Measurements from ENCODE around the gene FKBP2. TPM values are rescaled to one million over a fixed set of nuclear protein-coding genes. Genes with fewer than 3 reads are reported as not detected.

Gene FKBP2
- total RNA-seq, 4 donors from 2014 or later = 20.2 to 54.7 (median 27.6) TPM

DNA sequence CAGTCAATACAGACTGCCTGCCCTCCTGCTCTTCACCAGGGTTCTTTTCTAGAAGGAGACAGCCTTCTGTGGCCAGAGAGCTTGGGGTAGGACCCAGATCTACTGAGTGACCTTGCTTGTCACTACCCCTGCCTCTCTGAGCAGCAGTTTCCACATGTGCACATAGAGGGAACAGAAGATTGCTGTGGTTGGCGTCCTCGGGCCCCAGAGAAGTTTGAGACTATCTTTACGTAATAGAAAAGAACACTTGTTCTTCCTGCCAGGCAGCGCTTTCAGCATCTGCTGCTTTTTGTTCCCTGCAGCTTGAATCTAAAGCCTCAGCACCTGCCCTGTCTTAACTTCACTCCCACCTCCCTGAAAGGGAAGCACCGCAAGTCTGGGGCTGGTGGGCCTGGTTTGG lies 1.9 kb upstream of the FKBP2 start:
- peak overlapping the region in 3 of 4 donors; percentile 92 to 100 (median 93) for H3K27ac ChIP-seq
- H3K4me3 ChIP-seq = no peak overlapping the region
- no peaks in the 10 kb centered on the region for H3K9me3 ChIP-seq
- peaks cover 27 to 43% of the 10 kb centered on the region in 2 donors for H3K4me1 ChIP-seq
- DNase-seq (no peak), ATAC-seq (no peak)
- peaks cover 0 to 10% of the 10 kb centered on the region in 2 donors for H3K36me3 ChIP-seq
- TF ChIP-seq POLR2A (IDR thresholded peaks at IDR 0.05) = no peak
- TF ChIP-seq, protein P1, sequence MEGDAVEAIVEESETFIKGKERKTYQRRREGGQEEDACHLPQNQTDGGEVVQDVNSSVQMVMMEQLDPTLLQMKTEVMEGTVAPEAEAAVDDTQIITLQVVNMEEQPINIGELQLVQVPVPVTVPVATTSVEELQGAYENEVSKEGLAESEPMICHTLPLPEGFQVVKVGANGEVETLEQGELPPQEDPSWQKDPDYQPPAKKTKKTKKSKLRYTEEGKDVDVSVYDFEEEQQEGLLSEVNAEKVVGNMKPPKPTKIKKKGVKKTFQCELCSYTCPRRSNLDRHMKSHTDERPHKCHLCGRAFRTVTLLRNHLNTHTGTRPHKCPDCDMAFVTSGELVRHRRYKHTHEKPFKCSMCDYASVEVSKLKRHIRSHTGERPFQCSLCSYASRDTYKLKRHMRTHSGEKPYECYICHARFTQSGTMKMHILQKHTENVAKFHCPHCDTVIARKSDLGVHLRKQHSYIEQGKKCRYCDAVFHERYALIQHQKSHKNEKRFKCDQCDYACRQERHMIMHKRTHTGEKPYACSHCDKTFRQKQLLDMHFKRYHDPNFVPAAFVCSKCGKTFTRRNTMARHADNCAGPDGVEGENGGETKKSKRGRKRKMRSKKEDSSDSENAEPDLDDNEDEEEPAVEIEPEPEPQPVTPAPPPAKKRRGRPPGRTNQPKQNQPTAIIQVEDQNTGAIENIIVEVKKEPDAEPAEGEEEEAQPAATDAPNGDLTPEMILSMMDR (IDR thresholded peaks at IDR 0.05 in 4 of 5, conservative IDR thresholded peaks at IDR 0.05 in 1 of 5) = no peak
- in situ Hi-C loops (cut with MboI; ENCODE audit: low sequenced_read_pairs in 4 of 4) = no loop called here
- intact Hi-C loops (cut with DNase I; ENCODE audit: low total_unique reads) = no loop called here
- H3K27me3 ChIP-seq = no peaks in the 10 kb centered on the region

DNA sequence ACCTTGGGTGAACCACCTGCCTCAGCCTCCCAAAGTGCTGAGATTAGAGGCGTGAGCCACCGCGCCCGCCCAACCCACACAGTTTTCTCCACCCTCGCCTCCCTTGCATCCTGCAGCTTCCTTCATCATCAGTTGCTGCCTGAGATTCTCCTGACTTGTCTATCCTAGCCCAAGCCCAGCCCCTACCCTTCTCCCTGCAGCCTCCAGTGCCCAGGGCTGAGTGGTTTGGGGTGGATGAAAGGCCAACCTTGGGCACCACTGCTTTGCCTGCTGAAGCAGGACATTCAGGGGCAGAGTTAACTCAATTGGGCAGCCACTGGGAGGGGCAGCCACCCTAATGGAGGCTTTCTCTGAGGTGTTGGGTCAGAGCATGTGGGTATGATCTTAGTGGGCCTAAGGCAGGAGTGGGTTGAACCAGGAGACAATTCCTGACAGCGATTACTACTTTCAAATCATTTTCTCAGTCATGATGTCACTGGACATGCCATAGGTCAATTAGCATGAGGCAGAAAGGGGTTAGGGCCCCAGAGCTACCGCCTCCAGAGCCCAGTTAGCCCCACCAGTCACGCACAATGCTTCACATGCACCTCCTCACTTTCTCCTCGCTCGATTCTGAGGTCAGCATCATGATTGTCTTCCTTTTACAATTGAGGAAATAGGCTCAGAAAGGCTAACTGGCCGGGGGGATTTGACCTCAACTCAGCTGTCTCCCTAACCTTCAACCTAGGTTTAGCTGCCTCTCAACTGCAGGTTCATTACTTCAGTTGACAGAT lies 1.0 kb upstream of the FKBP2 start:
- H3K27me3 ChIP-seq = no peaks in the 10 kb centered on the region
- in situ Hi-C loops (cut with MboI; ENCODE audit: low sequenced_read_pairs in 4 of 4) = no loop called here
- DNase-seq = no peak
- intact Hi-C loops (cut with DNase I; ENCODE audit: low total_unique reads) = loop anchor here (2.0 to 10.0 kb wide), 2 partner anchors 31 to 635 kb away; partner anchors contain the start of gene EHD1
- no peak for TF ChIP-seq POLR2A (IDR thresholded peaks at IDR 0.05)
- TF ChIP-seq, protein P1 (IDR thresholded peaks at IDR 0.05 in 4 of 5, conservative IDR thresholded peaks at IDR 0.05 in 1 of 5) = no peak
- H3K4me3 ChIP-seq = peak overlapping the region; percentile 85 to 96 (median 86)
- no peaks in the 10 kb centered on the region for H3K9me3 ChIP-seq
- H3K4me1 ChIP-seq = peaks cover 32 to 45% of the 10 kb centered on the region in 2 donors
- ATAC-seq = no peak
- peaks cover 0 to 13% of the 10 kb centered on the region in 2 donors for H3K36me3 ChIP-seq
- H3K27ac ChIP-seq = peak overlapping the region; percentile 92 to 100 (median 96)

DNA sequence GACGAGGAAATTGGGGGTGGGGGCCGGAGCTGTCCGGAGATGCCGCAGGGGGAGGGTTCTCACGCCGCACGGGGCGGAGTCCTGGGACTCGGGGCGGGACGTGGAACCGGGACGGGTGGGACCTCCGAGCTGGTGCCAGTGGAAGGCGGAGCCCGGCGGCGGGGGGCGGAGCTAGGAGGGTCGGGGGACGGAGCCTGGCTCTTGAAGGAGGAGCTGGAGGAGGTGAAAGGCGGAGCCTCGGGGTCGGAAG lies 271 bp downstream of the FKBP2 start:
- in situ Hi-C loops (cut with MboI; ENCODE audit: low sequenced_read_pairs in 4 of 4) (no loop called here), intact Hi-C loops (cut with DNase I; ENCODE audit: low total_unique reads) (loop anchor here (2.0 to 10.0 kb wide), 2 partner anchors 30 to 634 kb away; partner anchors contain the start of gene EHD1)
- Histone ChIP-seq H3K4me1 (peaks cover 33 to 43% of the 10 kb centered on the region in 2 donors), H3K27ac (peak overlapping the region; percentile 92 to 100 (median 96)), H3K36me3 (peaks cover 0 to 13% of the 10 kb centered on the region in 2 donors), H3K4me3 (peak overlapping the region; percentile 85 to 96 (median 86)), H3K27me3 (no peaks in the 10 kb centered on the region), H3K9me3 (no peaks in the 10 kb centered on the region)
- ATAC-seq (peak; percentile 69 to 71), DNase-seq (peak in 1 of 2 donors; percentile 100)
- TF ChIP-seq, protein P1 (IDR thresholded peaks at IDR 0.05 in 4 of 5, conservative IDR thresholded peaks at IDR 0.05 in 1 of 5) = no peak
- TF ChIP-seq POLR2A (IDR thresholded peaks at IDR 0.05) = no peak

DNA sequence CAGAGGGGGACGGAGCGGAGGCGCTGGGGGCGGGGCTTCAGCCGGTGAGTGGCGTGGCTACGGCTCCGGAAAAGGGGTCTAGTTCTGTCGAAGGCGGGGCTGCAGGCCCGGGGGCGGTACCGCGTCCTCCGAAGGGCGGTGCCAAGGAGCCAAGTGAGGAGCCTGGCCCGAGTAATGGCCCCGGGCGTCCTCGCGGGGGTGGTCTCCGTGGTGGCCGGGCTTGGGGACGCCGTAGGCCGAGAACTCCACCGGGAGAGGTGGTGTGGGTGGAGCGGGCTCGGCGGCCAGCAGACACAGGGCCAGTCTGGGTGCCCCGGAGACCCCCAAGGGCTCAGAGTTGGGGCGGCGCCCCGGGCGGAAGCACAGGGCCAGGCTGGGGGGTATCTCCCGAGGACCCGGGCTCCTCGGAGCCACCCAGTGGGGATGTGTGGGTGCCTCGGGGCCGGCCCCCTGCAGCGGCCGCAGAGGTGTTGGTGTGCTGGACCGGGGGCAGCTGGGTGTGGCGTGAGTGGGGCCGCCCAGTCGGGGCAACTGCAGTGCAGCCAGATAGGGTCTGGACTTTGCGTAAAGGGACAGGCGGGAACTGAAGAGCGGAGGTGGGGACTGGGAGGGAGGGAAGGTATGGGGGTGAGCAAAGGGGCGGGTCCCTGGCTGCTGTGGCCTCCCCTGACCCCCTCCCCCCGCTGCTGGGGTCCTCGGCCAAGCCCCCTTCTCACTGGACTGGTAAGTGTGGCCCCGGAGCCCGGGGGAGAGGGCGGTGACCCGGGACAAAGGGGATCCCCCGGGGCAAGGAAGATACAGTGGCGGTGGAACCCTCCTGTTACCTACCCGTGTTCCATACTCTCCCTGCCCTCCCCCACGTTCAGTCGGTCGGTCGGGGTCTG lies 838 bp downstream of the FKBP2 start:
- ATAC-seq = peak in 1 of 2 donors; percentile 3
- no peaks in the 10 kb centered on the region for H3K9me3 ChIP-seq
- H3K27ac ChIP-seq = peak overlapping the region; percentile 92 to 100 (median 96)
- H3K36me3 ChIP-seq = peaks cover 0 to 13% of the 10 kb centered on the region in 2 donors
- peak; percentile 60 to 100 for DNase-seq
- intact Hi-C loops (cut with DNase I; ENCODE audit: low total_unique reads) = loop anchor here (2.0 to 10.0 kb wide), 2 partner anchors 29 to 633 kb away; partner anchors contain the start of gene EHD1
- H3K4me1 ChIP-seq = peaks cover 33 to 43% of the 10 kb centered on the region in 2 donors
- H3K27me3 ChIP-seq = no peaks in the 10 kb centered on the region
- TF ChIP-seq POLR2A (IDR thresholded peaks at IDR 0.05) = peak; percentile 77
- TF ChIP-seq, protein P1 (IDR thresholded peaks at IDR 0.05 in 4 of 5, conservative IDR thresholded peaks at IDR 0.05 in 1 of 5) = peak in 1 of 5 experiments; percentile 14
- peak overlapping the region; percentile 85 to 96 (median 91) for H3K4me3 ChIP-seq
- in situ Hi-C loops (cut with MboI; ENCODE audit: low sequenced_read_pairs in 4 of 4) = no loop called here

Data from gastrocnemius medialis (tissue), 4 donors.